PC-9 (cell line): ENCODE data around the gene SYNGAP1.

Experiments
- CTCF ChIP-seq: fragments of 200-600 bp; sonication (generic); conservative IDR thresholded peaks from 2 replicates; pipeline ENCODE4 v1.6.1; 2017; ENCODE audit warnings: mixed run types, antibody characterized with exemption, mild to moderate bottlenecking, moderate library complexity
- EZH2 ChIP-seq: fragments of 200-600 bp; sonication (generic); IDR thresholded peaks from 2 replicates; pipeline ENCODE4 v1.8.0; 2017; ENCODE audit warnings: antibody characterized with exemption, low read depth

GRCh38 chr6:33502486-33502885, 82.6 kb downstream of the SYNGAP1 start:
- TF ChIP-seq CTCF (no peak), EZH2 (no peak)
